Skeletal muscle tissue (tissue), 4 donors: ENCODE data around the gene NDUFB11. TPM values are rescaled to one million over a fixed set of nuclear protein-coding genes. Genes with fewer than 3 reads are reported as not detected.
"Not testable (repeated sequence)": the region's sequence is repeated elsewhere in the genome, so short reads cannot be mapped to it uniquely, and the experiment has no call there.

ENCODE experiments used
- H3K27ac ChIP-seq: one replicate; pipeline ENCODE4 v1.7.0; 2013; ENCODE audit warnings: mild to moderate bottlenecking, low read depth, low read length, inconsistent platforms
- H3K27me3 ChIP-seq, 3 donors: one replicate each; pipeline ENCODE4 v1.7.0; 2013; ENCODE audit warnings: low read length in 3 of 3; ENCODE audit not compliant: control insufficient read depth in 3 of 3, insufficient read depth in 3 of 3
- H3K36me3 ChIP-seq, 3 donors: one replicate each; pipeline ENCODE4 v1.7.0; 2013; ENCODE audit warnings: low read length in 3 of 3; ENCODE audit not compliant: control insufficient read depth in 3 of 3, insufficient read depth in 3 of 3
- H3K4me1 ChIP-seq, 3 donors: one replicate each; pipeline ENCODE4 v1.7.0; 2013; ENCODE audit warnings: low read length in 3 of 3, mild to moderate bottlenecking in 3 of 3; ENCODE audit not compliant: control insufficient read depth in 3 of 3, insufficient read depth in 3 of 3
- H3K4me3 ChIP-seq, 3 donors: one replicate each; pipeline ENCODE4 v1.7.0; 2013; ENCODE audit warnings: low read length in 3 of 3
- H3K9ac ChIP-seq, 3 donors: one replicate each; pipeline ENCODE4 v1.7.0; 2013; ENCODE audit warnings: low read length in 3 of 3, mild to moderate bottlenecking in 3 of 3, moderate library complexity in 2 of 3, low read depth in 1 of 3
- H3K9me3 ChIP-seq, 3 donors: one replicate each; pipeline ENCODE4 v1.7.0; 2013; ENCODE audit warnings: low read length in 3 of 3; ENCODE audit not compliant: control insufficient read depth in 3 of 3
- total RNA-seq: library from RNA; depleted of rRNA; stranded (reverse); fragments of >200 nt; gene quantifications from one replicate; pipeline ENCODE4 v1.2.3, GENCODE V29; 2014
- donor health status: Osteomylitis.

NDUFB11 gene
- total RNA-seq, 1 donor from 2014 or later: 75.2 TPM

- H3K4me1 ChIP-seq, H3K9me3 ChIP-seq, H3K27ac ChIP-seq, H3K9ac ChIP-seq, H3K36me3 ChIP-seq, H3K4me3 ChIP-seq, H3K27me3 ChIP-seq: not testable (repeated sequence)
Observed at GRCh38 chrX:47135650-47136049, 8.9 kb downstream of the NDUFB11 start.

- no peaks in the 10 kb centered on the region for H3K27me3 ChIP-seq
- no peaks in the 10 kb centered on the region for H3K36me3 ChIP-seq
- H3K4me1 ChIP-seq: no peaks in the 10 kb centered on the region
- H3K9me3 ChIP-seq: no peaks in the 10 kb centered on the region
- H3K4me3 ChIP-seq: no peak overlapping the region
- no peak overlapping the region for H3K27ac ChIP-seq
- H3K9ac ChIP-seq: no peak overlapping the region
Observed at GRCh38 chrX:47133493-47133892, 11.0 kb downstream of the NDUFB11 start.

DNA sequence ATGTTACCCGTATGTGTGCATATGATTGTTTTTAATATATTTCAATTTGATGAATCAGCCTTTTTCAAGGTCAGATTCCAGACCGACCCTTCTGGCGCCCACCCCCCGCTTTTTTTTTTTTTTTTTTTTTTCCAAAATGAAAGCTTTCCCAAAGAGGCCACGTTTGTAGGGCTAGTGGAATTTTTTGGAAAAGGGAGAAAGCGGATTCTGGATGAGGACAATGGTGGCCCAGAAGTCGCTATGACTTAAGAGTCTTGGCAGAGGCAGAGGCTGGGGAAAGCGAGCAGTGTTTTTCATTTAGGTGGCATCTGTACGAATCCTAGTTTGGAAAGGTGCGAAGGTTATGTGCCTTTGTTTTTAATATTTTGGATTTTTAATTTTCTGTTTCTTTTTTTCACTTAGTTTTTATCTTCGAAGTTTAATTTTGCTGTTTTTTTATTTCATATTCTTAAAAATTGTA, 14.6 kb downstream of the NDUFB11 start:
- H3K27ac ChIP-seq: peak overlapping the region; percentile 80
- peaks cover 0 to 2% (median 0%) of the 10 kb centered on the region in 3 donors for H3K9me3 ChIP-seq
- H3K27me3 ChIP-seq: no peaks in the 10 kb centered on the region
- H3K36me3 ChIP-seq: no peaks in the 10 kb centered on the region
- H3K4me3 ChIP-seq: peak overlapping the region; percentile 81 to 83 (median 83)
- peak overlapping the region; percentile 54 to 84 (median 65) for H3K9ac ChIP-seq
- no peaks in the 10 kb centered on the region for H3K4me1 ChIP-seq

DNA sequence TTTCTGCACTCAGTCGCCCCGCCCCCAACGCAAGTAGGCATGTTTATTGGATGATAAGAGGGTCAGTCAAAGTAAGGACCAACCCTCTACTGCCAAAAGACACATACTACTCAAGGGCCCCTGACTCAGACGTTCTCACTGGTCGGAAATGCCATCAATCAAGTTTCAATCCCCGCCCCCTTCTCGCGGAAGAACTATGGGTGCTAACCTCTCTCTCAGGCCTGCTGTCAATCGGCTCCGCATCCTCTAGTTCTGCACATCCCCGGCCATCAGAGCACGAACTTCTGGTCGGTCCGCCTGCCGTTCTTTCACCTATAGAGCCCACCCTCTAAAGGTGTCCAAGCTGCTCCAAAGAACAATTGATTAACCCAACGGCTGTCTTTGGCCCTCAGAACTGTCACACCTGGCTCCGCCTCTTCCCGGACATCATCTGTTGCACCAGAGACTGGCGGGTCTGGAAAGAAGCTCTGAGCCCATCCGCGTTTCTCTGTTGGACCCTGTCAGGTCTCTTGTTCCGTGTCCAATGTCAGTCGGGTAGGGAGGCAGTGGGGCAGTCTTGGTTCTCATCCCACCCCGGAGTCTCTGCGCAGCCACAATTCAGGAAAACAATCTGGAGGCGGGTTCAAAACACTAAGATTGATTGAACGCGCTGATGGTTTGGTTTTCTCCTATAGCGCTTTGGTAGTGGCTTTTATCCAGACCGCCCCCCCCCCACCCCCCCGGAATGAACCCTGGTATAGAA, 15.2 kb downstream of the NDUFB11 start:
- Histone ChIP-seq H3K4me1 (no peaks in the 10 kb centered on the region), H3K9me3 (peaks cover 0 to 2% (median 0%) of the 10 kb centered on the region in 3 donors), H3K9ac (peak overlapping the region; percentile 79 to 84 (median 84)), H3K27me3 (no peaks in the 10 kb centered on the region), H3K36me3 (no peaks in the 10 kb centered on the region), H3K27ac (peak overlapping the region; percentile 80), H3K4me3 (peak overlapping the region; percentile 81 to 83 (median 83))

GRCh38 chrX:47124466-47124865, 20.0 kb downstream of the NDUFB11 start:
- H3K27ac ChIP-seq, H3K27me3 ChIP-seq: not testable (repeated sequence)

GRCh38 chrX:47116551-47117110, 27.9 kb downstream of the NDUFB11 start:
- H3K36me3 ChIP-seq, H3K4me1 ChIP-seq, H3K9ac ChIP-seq, H3K4me3 ChIP-seq, H3K27ac ChIP-seq, H3K9me3 ChIP-seq, H3K27me3 ChIP-seq: not testable (repeated sequence)

More at GRCh38 chrX:47124466-47124865, 20.0 kb downstream of the NDUFB11 start:
- not testable (repeated sequence) for H3K4me3 ChIP-seq, H3K4me1 ChIP-seq, H3K9ac ChIP-seq, H3K9me3 ChIP-seq, H3K36me3 ChIP-seq

DNA sequence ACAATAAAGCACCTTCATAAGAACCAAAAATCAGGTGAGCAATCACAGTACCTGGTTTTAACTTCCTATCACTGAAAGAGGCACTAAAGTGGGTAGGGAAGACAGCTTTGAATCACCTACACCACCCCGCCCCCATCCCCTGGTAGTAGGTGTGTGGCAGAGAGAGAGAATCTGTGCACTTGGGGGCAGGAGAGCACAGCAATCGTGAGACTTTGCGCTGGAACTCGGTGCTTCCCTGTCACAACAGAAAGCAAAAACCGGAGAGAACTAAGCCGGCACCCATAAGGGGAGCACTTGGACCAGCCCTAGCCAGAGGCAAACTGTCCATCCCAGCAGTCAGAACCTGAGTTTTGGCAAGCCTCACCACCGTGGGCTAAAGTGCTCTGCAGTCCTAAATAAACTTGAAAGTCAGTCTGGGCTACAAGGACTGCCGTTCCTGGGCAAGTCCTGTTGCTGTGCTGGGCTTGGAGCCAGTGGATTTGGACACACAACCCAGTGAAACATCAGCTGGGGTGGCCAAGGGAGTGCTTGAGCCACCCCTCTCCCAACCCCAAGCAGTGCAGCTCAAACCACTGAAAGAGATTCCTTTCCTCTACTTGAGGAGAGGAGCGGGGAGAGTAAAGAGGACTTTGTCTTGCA, 32.1 kb downstream of the NDUFB11 start:
- H3K4me3 ChIP-seq: no peak overlapping the region
- no peaks in the 10 kb centered on the region for H3K36me3 ChIP-seq
- H3K27ac ChIP-seq: no peak overlapping the region
- no peaks in the 10 kb centered on the region for H3K27me3 ChIP-seq
- H3K9ac ChIP-seq: peak overlapping the region in 1 of 3 donors; percentile 10
- no peaks in the 10 kb centered on the region for H3K4me1 ChIP-seq
- H3K9me3 ChIP-seq: no peaks in the 10 kb centered on the region

GRCh38 chrX:47110936-47111615, 33.4 kb downstream of the NDUFB11 start:
- H3K4me3 ChIP-seq, H3K27me3 ChIP-seq, H3K4me1 ChIP-seq, H3K9ac ChIP-seq, H3K27ac ChIP-seq, H3K9me3 ChIP-seq, H3K36me3 ChIP-seq: not testable (repeated sequence)

GRCh38 chrX:47101206-47101605, 43.3 kb downstream of the NDUFB11 start:
- H3K4me3 ChIP-seq: no peak overlapping the region
- no peaks in the 10 kb centered on the region for H3K27me3 ChIP-seq
- peaks cover 0 to 9% (median 0%) of the 10 kb centered on the region in 3 donors for H3K36me3 ChIP-seq
- H3K9ac ChIP-seq: no peak overlapping the region
- H3K4me1 ChIP-seq: no peaks in the 10 kb centered on the region
- no peaks in the 10 kb centered on the region for H3K9me3 ChIP-seq
- no peak overlapping the region for H3K27ac ChIP-seq
